Astrocyte (in vitro differentiated cells and primary cell): ENCODE measurements around the gene DHPS.

Experiments used
- EZH2 ChIP-seq: IDR thresholded peaks from 2 replicates; pipeline ENCODE4 v1.6.1; 2012; ENCODE audit warnings: mild to moderate bottlenecking, low read length, inconsistent platforms; ENCODE audit not compliant: insufficient read depth
- TF ChIP-seq, protein P1 (sequence below): IDR thresholded peaks from 2 replicates; pipeline ENCODE4 v1.5.1; 2011; ENCODE audit warnings: low read depth, mild to moderate bottlenecking, inconsistent platforms, low read length, moderate library complexity; ENCODE audit not compliant: insufficient read depth

- TF ChIP-seq, protein P1, sequence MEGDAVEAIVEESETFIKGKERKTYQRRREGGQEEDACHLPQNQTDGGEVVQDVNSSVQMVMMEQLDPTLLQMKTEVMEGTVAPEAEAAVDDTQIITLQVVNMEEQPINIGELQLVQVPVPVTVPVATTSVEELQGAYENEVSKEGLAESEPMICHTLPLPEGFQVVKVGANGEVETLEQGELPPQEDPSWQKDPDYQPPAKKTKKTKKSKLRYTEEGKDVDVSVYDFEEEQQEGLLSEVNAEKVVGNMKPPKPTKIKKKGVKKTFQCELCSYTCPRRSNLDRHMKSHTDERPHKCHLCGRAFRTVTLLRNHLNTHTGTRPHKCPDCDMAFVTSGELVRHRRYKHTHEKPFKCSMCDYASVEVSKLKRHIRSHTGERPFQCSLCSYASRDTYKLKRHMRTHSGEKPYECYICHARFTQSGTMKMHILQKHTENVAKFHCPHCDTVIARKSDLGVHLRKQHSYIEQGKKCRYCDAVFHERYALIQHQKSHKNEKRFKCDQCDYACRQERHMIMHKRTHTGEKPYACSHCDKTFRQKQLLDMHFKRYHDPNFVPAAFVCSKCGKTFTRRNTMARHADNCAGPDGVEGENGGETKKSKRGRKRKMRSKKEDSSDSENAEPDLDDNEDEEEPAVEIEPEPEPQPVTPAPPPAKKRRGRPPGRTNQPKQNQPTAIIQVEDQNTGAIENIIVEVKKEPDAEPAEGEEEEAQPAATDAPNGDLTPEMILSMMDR: no peak
- no peak for TF ChIP-seq EZH2
Measured at GRCh38 chr19:12696366-12697335, 15.0 kb upstream of the DHPS start, which contains the start of gene FBXW9.
